Loucy (cell line): ENCODE data around the gene SDE2.

Experiments
- H2AFZ ChIP-seq: fragments of 200-600 bp; sonication (generic); 2 replicates; pipeline ENCODE4 v1.6.0; 2016; ENCODE audit warnings: antibody characterized with exemption, mild to moderate bottlenecking, low read length, moderate library complexity
- H3F3A ChIP-seq: fragments of 200-600 bp; 2 replicates; pipeline ENCODE4 v1.6.0; 2016; ENCODE audit warnings: antibody characterized with exemption, low read depth, mild to moderate bottlenecking
- H3K27me3 ChIP-seq: fragments of 200-600 bp; sonication (generic); 2 replicates; pipeline ENCODE4 v1.6.1; 2014; ENCODE audit warnings: low read length, mild to moderate bottlenecking; ENCODE audit not compliant: insufficient read depth, poor library complexity, severe bottlenecking
- H3K36me3 ChIP-seq: fragments of 200-600 bp; sonication (generic); 2 replicates; pipeline ENCODE4 v1.6.1; 2016; ENCODE audit warnings: low read length; ENCODE audit not compliant: insufficient read depth
- H3K4me1 ChIP-seq: fragments of 200-600 bp; sonication (generic); 2 replicates; pipeline ENCODE4 v1.5.1; 2014; ENCODE audit warnings: low read length, mild to moderate bottlenecking; ENCODE audit not compliant: insufficient read depth, poor library complexity, severe bottlenecking
- H3K4me2 ChIP-seq: fragments of 200-600 bp; sonication (generic); 2 replicates; pipeline ENCODE4 v1.6.0; 2014; ENCODE audit warnings: antibody characterized with exemption, low read length, low read depth, mild to moderate bottlenecking; ENCODE audit not compliant: poor library complexity, severe bottlenecking
- H3K4me3 ChIP-seq: fragments of 200-600 bp; sonication (generic); 2 replicates; pipeline ENCODE4 v1.5.1; 2014; ENCODE audit warnings: low read length, mild to moderate bottlenecking, mixed read lengths; ENCODE audit not compliant: poor library complexity, severe bottlenecking
- H3K79me2 ChIP-seq: fragments of 200-600 bp; sonication (generic); 2 replicates; pipeline ENCODE4 v1.6.1; 2014; ENCODE audit warnings: low read length; ENCODE audit not compliant: insufficient read depth
- H3K9ac ChIP-seq: fragments of 200-600 bp; sonication (generic); 2 replicates; pipeline ENCODE4 v1.6.0; 2014; ENCODE audit warnings: mild to moderate bottlenecking, low read depth, low read length, moderate library complexity; ENCODE audit not compliant: poor library complexity, severe bottlenecking
- H3K9me2 ChIP-seq: fragments of 200-600 bp; sonication (generic); replicated peaks from 2 replicates; pipeline ENCODE4 v1.6.1; 2016; ENCODE audit warnings: low read depth, low read length, mixed read lengths
- H3K9me3 ChIP-seq: fragments of 200-600 bp; sonication (generic); 2 replicates; pipeline ENCODE4 v1.6.1; 2014; ENCODE audit warnings: mild to moderate bottlenecking, antibody characterized with exemption, low read length, low read depth; ENCODE audit not compliant: insufficient read depth
- H4K20me1 ChIP-seq: fragments of 200-600 bp; sonication (generic); 2 replicates; pipeline ENCODE4 v1.6.0; 2014; ENCODE audit warnings: antibody characterized with exemption, low read length, mild to moderate bottlenecking; ENCODE audit not compliant: insufficient read depth, poor library complexity, severe bottlenecking
- EZH2phosphoT487 ChIP-seq: fragments of 200-600 bp; IDR thresholded peaks from 2 replicates; pipeline ENCODE4 v1.6.1; 2018; ENCODE audit warnings: antibody characterized with exemption, mild to moderate bottlenecking, moderate library complexity, borderline replicate concordance
- TF ChIP-seq, protein P1 (sequence below): fragments of 200-600 bp; sonication (generic); conservative IDR thresholded peaks from 2 replicates; pipeline ENCODE4 v1.5.1; 2014; ENCODE audit warnings: mild to moderate bottlenecking, antibody characterized with exemption, low read length

SDE2 gene

GRCh38 chr1:226046240-226046639 lies 47.1 kb upstream of the SDE2 start:
- H4K20me1 ChIP-seq = no peaks in the 10 kb centered on the region
- H3K36me3 ChIP-seq = no peaks in the 10 kb centered on the region
- H3K4me2 ChIP-seq = no peak overlapping the region
- no peaks in the 10 kb centered on the region for H3K4me1 ChIP-seq
- TF ChIP-seq EZH2phosphoT487 = no peak
- TF ChIP-seq, protein P1, sequence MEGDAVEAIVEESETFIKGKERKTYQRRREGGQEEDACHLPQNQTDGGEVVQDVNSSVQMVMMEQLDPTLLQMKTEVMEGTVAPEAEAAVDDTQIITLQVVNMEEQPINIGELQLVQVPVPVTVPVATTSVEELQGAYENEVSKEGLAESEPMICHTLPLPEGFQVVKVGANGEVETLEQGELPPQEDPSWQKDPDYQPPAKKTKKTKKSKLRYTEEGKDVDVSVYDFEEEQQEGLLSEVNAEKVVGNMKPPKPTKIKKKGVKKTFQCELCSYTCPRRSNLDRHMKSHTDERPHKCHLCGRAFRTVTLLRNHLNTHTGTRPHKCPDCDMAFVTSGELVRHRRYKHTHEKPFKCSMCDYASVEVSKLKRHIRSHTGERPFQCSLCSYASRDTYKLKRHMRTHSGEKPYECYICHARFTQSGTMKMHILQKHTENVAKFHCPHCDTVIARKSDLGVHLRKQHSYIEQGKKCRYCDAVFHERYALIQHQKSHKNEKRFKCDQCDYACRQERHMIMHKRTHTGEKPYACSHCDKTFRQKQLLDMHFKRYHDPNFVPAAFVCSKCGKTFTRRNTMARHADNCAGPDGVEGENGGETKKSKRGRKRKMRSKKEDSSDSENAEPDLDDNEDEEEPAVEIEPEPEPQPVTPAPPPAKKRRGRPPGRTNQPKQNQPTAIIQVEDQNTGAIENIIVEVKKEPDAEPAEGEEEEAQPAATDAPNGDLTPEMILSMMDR = no peak
- H3K9ac ChIP-seq = no peak overlapping the region
- no peak overlapping the region for H2AFZ ChIP-seq
- no peak overlapping the region for H3K4me3 ChIP-seq
- H3K79me2 ChIP-seq = no peaks in the 10 kb centered on the region
- H3K27me3 ChIP-seq = no peaks in the 10 kb centered on the region
- H3K9me3 ChIP-seq = no peaks in the 10 kb centered on the region
- no peaks in the 10 kb centered on the region for H3F3A ChIP-seq
- no peaks in the 10 kb centered on the region for H3K9me2 ChIP-seq

DNA sequence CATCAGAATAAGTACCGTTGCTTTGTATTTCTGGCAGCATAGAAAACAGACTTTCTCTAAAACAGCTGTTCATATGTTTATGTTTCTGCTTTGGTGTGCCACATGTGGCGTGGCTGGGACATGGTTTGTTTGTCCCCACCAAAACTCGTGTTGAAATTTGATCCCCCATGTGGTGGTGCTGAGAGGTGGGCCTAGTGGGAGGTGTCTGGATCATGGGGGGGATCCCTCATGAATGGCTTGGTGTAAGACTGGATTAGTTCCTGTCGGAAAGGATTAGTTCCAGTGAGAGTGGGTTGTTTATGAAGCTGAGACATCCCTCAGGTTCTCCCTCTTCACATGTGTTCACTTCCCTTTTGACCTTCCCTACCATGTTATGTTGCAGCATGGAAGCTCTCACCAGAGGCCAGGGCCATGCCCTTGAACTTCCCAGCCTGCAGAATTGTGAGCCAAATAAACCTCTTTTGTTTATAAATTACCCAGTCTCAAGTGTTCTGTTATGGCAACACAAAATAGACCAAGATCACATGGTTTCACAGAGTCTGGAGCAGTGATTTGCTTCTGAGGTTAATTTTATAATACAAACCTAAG lies 45.5 kb upstream of the SDE2 start:
- H4K20me1 ChIP-seq = no peaks in the 10 kb centered on the region
- no peaks in the 10 kb centered on the region for H3F3A ChIP-seq
- H2AFZ ChIP-seq = no peak overlapping the region
- H3K9me2 ChIP-seq = no peaks in the 10 kb centered on the region
- no peaks in the 10 kb centered on the region for H3K36me3 ChIP-seq
- H3K79me2 ChIP-seq = no peaks in the 10 kb centered on the region
- H3K4me2 ChIP-seq = no peak overlapping the region
- TF ChIP-seq, protein P1 = no peak
- TF ChIP-seq EZH2phosphoT487 = no peak
- no peak overlapping the region for H3K4me3 ChIP-seq
- H3K4me1 ChIP-seq = no peaks in the 10 kb centered on the region
- H3K27me3 ChIP-seq = no peaks in the 10 kb centered on the region
- no peaks in the 10 kb centered on the region for H3K9me3 ChIP-seq
- H3K9ac ChIP-seq = no peak overlapping the region

DNA sequence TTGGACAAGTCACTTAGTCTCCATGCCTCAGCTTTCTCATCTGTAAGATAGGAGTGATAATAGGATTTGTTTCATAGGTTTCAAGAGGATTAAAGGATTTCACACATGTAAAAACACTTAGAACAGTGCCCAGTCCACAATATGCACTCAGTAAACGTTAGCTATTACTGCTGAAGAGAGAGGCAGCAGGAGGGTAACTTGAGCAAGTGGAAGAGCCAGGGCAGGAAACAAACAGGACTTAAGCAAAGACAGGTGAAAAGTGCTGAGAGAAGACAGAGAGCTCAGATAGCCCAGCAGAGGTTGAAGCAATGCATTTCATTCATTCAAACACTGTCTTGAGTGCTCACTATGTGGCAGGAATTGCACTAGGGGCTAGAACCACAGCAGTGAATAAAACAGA lies 42.3 kb upstream of the SDE2 start:
- Histone ChIP-seq H3F3A (no peaks in the 10 kb centered on the region), H3K4me1 (no peaks in the 10 kb centered on the region)

More for the DNA sequence above, 42.3 kb upstream of the SDE2 start:
- Histone ChIP-seq H3K9me2 (no peaks in the 10 kb centered on the region), H3K4me3 (no peak overlapping the region), H3K79me2 (no peaks in the 10 kb centered on the region), H3K27me3 (no peaks in the 10 kb centered on the region), H3K4me2 (no peak overlapping the region), H3K36me3 (no peaks in the 10 kb centered on the region), H2AFZ (no peak overlapping the region), H3K9ac (no peak overlapping the region), H4K20me1 (no peaks in the 10 kb centered on the region), H3K9me3 (no peaks in the 10 kb centered on the region)
- TF ChIP-seq EZH2phosphoT487 = no peak
- TF ChIP-seq, protein P1 = no peak
